H1 (cell line): ENCODE data around the gene POLR2H. TPM values are rescaled to one million over a fixed set of nuclear protein-coding genes. Genes with fewer than 3 reads are reported as not detected.

Experiments used
- CTCF ChIA-PET: fragments of 300-600 bp; sonication (Branson Sonifier 250); formaldehyde crosslinking; loops from one replicate; lab custom pipeline; 2021; ENCODE audit not compliant: partially characterized antibody; lab: Charles Lee
- POLR2A ChIA-PET: fragments of 300-600 bp; sonication (Branson Sonifier 250); formaldehyde crosslinking; loops from one replicate; lab custom pipeline; 2021; ENCODE audit warnings: inconsistent platforms; ENCODE audit not compliant: partially characterized antibody; lab: Charles Lee
- DNase-seq, 2 experiments: peaks; one replicate each; pipeline versions ENCODE4 v3.0.0 to v3.0.0-alpha.2; 2010 to 2022; ENCODE audit warnings: low spot score in 2 of 2, low read depth in 1 of 2, mixed read lengths in 1 of 2
- FAIRE-seq: peaks from 2 replicates; lab custom pipeline; 2011; peaks lifted over from hg19 to GRCh38; lab: Jason Lieb, UNC
- H2AFZ ChIP-seq: 2 replicates; pipeline ENCODE4 v1.8.1; 2012; ENCODE audit warnings: low read length, inconsistent platforms
- H2AK5ac ChIP-seq: 2 replicates; pipeline ENCODE4 v1.6.1; 2013; ENCODE audit warnings: low read depth, low read length
- H2BK120ac ChIP-seq: replicated peaks from 2 replicates; pipeline ENCODE3; 2013; ENCODE audit warnings: low read depth, low read length, inconsistent platforms
- H2BK12ac ChIP-seq: 2 replicates; pipeline ENCODE4 v1.6.1; 2013; ENCODE audit warnings: low read depth, low read length
- H2BK15ac ChIP-seq: 2 replicates; pipeline ENCODE4 v1.6.1; 2013; ENCODE audit warnings: low read length
- H2BK20ac ChIP-seq: 2 replicates; pipeline ENCODE4 v1.6.1; 2013; ENCODE audit warnings: low read length
- H2BK5ac ChIP-seq: 2 replicates; pipeline ENCODE4 v1.6.1; 2013; ENCODE audit warnings: low read depth, low read length
- H3K14ac ChIP-seq: 2 replicates; pipeline ENCODE4 v1.6.1; 2013; ENCODE audit warnings: inconsistent platforms; ENCODE audit not compliant: insufficient read length
- H3K18ac ChIP-seq: 2 replicates; pipeline ENCODE4 v1.6.1; 2013; ENCODE audit warnings: low read length; ENCODE audit errors: extremely low read depth
- H3K23ac ChIP-seq: 2 replicates; pipeline ENCODE4 v1.6.1; 2013; ENCODE audit warnings: inconsistent platforms; ENCODE audit not compliant: insufficient read length
- H3K23me2 ChIP-seq: 2 replicates; pipeline ENCODE4 v1.6.1; 2013; ENCODE audit warnings: low read depth, low read length
- H3K27ac ChIP-seq: 2 replicates; pipeline ENCODE4 v1.6.1; 2011; ENCODE audit warnings: low read depth, low read length, inconsistent platforms
- H3K27me3 ChIP-seq, 4 experiments: replicated peaks in 1 of 4; 1 replicate in 1 of 4; 2 replicates in 3 of 4; pipeline versions ENCODE4 v1.6.1 to v1.8.1; 2011 to 2013; ENCODE audit warnings: low read length in 3 of 4, mild to moderate bottlenecking in 3 of 4, inconsistent platforms in 2 of 4, mixed read lengths in 2 of 4, moderate library complexity in 1 of 4; ENCODE audit not compliant: control insufficient read depth in 3 of 4, insufficient read depth in 3 of 4; ENCODE audit errors: extremely low read depth in 1 of 4
- H3K36me3 ChIP-seq, 4 experiments: 2 replicates each; pipeline versions ENCODE4 v1.6.1 to v1.8.1; 2011 to 2013; ENCODE audit warnings: mild to moderate bottlenecking in 4 of 4, low read length in 3 of 4, moderate library complexity in 2 of 4, control low read depth in 1 of 4, inconsistent platforms in 1 of 4; ENCODE audit not compliant: insufficient read depth in 4 of 4, control insufficient read depth in 2 of 4
- H3K4ac ChIP-seq: replicated peaks from 2 replicates; pipeline ENCODE3; 2013; ENCODE audit warnings: low read length, low read depth, mixed read lengths, inconsistent platforms; ENCODE audit not compliant: insufficient read length
- H3K4me1 ChIP-seq, 4 experiments: replicated peaks in 1 of 4; 1 replicate in 1 of 4; 2 replicates in 3 of 4; pipeline versions ENCODE4 v1.6.1 to v1.8.1; 2011 to 2013; ENCODE audit warnings: low read length in 3 of 4, inconsistent platforms in 2 of 4, mixed read lengths in 1 of 4; ENCODE audit not compliant: insufficient read depth in 4 of 4, control insufficient read depth in 3 of 4
- H3K4me2 ChIP-seq, 2 experiments: 2 replicates each; pipeline versions ENCODE4 v1.6.1 to v1.8.1; 2011 to 2013; ENCODE audit warnings: low read depth in 2 of 2, low read length in 2 of 2, control low read depth in 1 of 2, inconsistent platforms in 1 of 2, mild to moderate bottlenecking in 1 of 2; ENCODE audit not compliant: insufficient read depth in 1 of 2
- H3K4me3 ChIP-seq, 4 experiments: fragments of 200-600, 300-600 bp in 1 of 4; sonication (generic), shearing (Covaris generic), sonication (Bioruptor Twin) in 1 of 4; 2 replicates each; pipeline versions ENCODE4 v1.5.1 to v1.8.1; 2011 to 2016; ENCODE audit warnings: low read length in 4 of 4, low read depth in 3 of 4, control low read depth in 2 of 4, inconsistent platforms in 2 of 4, mild to moderate bottlenecking in 2 of 4, mixed read lengths in 1 of 4, moderate library complexity in 1 of 4; ENCODE audit not compliant: insufficient read depth in 2 of 4; ENCODE audit errors: extremely low read depth in 1 of 4
- H3K56ac ChIP-seq: replicated peaks from 2 replicates; pipeline ENCODE3; 2013; ENCODE audit warnings: low read depth, mild to moderate bottlenecking, mixed read lengths, low read length, inconsistent platforms; ENCODE audit not compliant: insufficient read length
- H3K79me1 ChIP-seq: 2 replicates; pipeline ENCODE4 v1.6.1; 2013; ENCODE audit warnings: low read depth, low read length, control low read depth
- H3K79me2 ChIP-seq, 2 experiments: 2 replicates each; pipeline versions ENCODE4 v1.6.1 to v1.8.1; 2012 to 2013; ENCODE audit warnings: low read length in 2 of 2, mild to moderate bottlenecking in 2 of 2, inconsistent platforms in 1 of 2; ENCODE audit not compliant: insufficient read depth in 2 of 2, control insufficient read depth in 1 of 2
- H3K9ac ChIP-seq, 4 experiments: replicated peaks in 1 of 4; 1 replicate in 1 of 4; 2 replicates in 3 of 4; pipeline versions ENCODE4 v1.6.1 to v1.8.1; 2011 to 2013; ENCODE audit warnings: low read depth in 3 of 4, low read length in 3 of 4, control low read depth in 2 of 4, mild to moderate bottlenecking in 2 of 4, moderate library complexity in 2 of 4, inconsistent platforms in 1 of 4; ENCODE audit errors: extremely low read depth in 1 of 4
- H3K9me3 ChIP-seq, 2 experiments: 2 replicates each; pipeline versions ENCODE4 v1.6.1 to v1.8.1; 2012 to 2013; ENCODE audit warnings: mild to moderate bottlenecking in 2 of 2, moderate library complexity in 2 of 2, control low read depth in 1 of 2, inconsistent platforms in 1 of 2, low read depth in 1 of 2, low read length in 1 of 2, mixed read lengths in 1 of 2; ENCODE audit not compliant: insufficient read depth in 2 of 2
- H4K20me1 ChIP-seq, 2 experiments: replicated peaks in 1 of 2; 2 replicates each; pipeline versions ENCODE3 to v1.8.1; 2011 to 2013; ENCODE audit warnings: inconsistent platforms in 2 of 2, low read length in 2 of 2, mild to moderate bottlenecking in 1 of 2; ENCODE audit not compliant: insufficient read depth in 2 of 2, control insufficient read depth in 1 of 2
- H4K5ac ChIP-seq: 2 replicates; pipeline ENCODE4 v1.6.1; 2013; ENCODE audit warnings: low read length, low read depth, mixed read lengths, inconsistent platforms; ENCODE audit not compliant: insufficient read length
- H4K8ac ChIP-seq: 2 replicates; pipeline ENCODE4 v1.8.0; 2013; ENCODE audit warnings: mild to moderate bottlenecking, moderate library complexity, low read length, inconsistent platforms; ENCODE audit not compliant: insufficient read depth; ENCODE audit errors: extremely low read depth
- H4K91ac ChIP-seq: replicated peaks from 2 replicates; pipeline ENCODE3; 2013; ENCODE audit warnings: low read length, mixed read lengths, inconsistent platforms; ENCODE audit not compliant: insufficient read length
- HDAC6 ChIP-seq: IDR thresholded peaks from one replicate; pipeline ENCODE4 v1.7.1; 2012; ENCODE audit warnings: low read depth, mild to moderate bottlenecking, inconsistent platforms, low read length, moderate library complexity
- JUN ChIP-seq: IDR thresholded peaks from 2 replicates; pipeline ENCODE4 v1.6.1; 2011; ENCODE audit warnings: low read depth, mild to moderate bottlenecking, improper control_type of control experiment, low read length
- POLR2AphosphoS5 ChIP-seq: IDR thresholded peaks from 2 replicates; pipeline ENCODE4 v1.6.1; 2011; ENCODE audit warnings: low read depth, low read length
- SIRT6 ChIP-seq: IDR thresholded peaks from one replicate; pipeline ENCODE4 v1.7.1; 2012; ENCODE audit warnings: low read length, inconsistent platforms
- SP1 ChIP-seq: IDR thresholded peaks from 2 replicates; pipeline ENCODE4 v1.6.1; 2011; ENCODE audit warnings: low read depth, low read length
- TAF7 ChIP-seq: optimal IDR thresholded peaks from 2 replicates; pipeline ENCODE3; 2011; ENCODE audit warnings: low read depth, mild to moderate bottlenecking, inconsistent platforms, low read length, moderate library complexity, borderline replicate concordance
- USF2 ChIP-seq: IDR thresholded peaks from 2 replicates; pipeline ENCODE4 v1.6.1; 2011; ENCODE audit warnings: low read length, improper control_type of control experiment
- YY1 ChIP-seq: IDR thresholded peaks from 2 replicates; pipeline ENCODE4 v1.6.1; 2011; ENCODE audit warnings: low read depth, mild to moderate bottlenecking, low read length
- WGBS, 2 experiments: shearing (Covaris generic) in 1 of 2; methylation state at CpG; one replicate each; pipeline versions ENCODE4 v1.1.6 to v1.1.7; 2013 to 2015; ENCODE audit warnings: low lambda C conversion rate in 2 of 2, mixed read lengths in 2 of 2, inconsistent platforms in 1 of 2, low coverage in 1 of 2, missing lambda C conversion rate in 1 of 2; ENCODE audit not compliant: insufficient replicate concordance in 2 of 2, insufficient coverage in 1 of 2, insufficient read length in 1 of 2; ENCODE audit errors: extremely low coverage in 1 of 2, missing lambda C conversion rate in 1 of 2; 5-methylcytosine and 5-hydroxymethylcytosine counted together
- polyA plus RNA-seq, 7 experiments: library from polyadenylated mRNA; depleted of rRNA in 3 of 7; stranded (reverse) in 5 of 7; unstranded in 2 of 7; fragments of >200 nt in 5 of 7; fragments of 200-250 nt in 2 of 7; gene quantifications; 1 replicate in 5 of 7; 2 replicates in 1 of 7; 4 replicates in 1 of 7; pipeline versions ENCODE4 v1.2.1 to v1.2.3, GENCODE V29; 2011 to 2013; ENCODE audit warnings: missing spikeins in 2 of 7, mixed read lengths in 2 of 7
- total RNA-seq: library from RNA; stranded (reverse); fragmentation: NEBNext Ultra II Directional; extraction: Animal tissue kit (Norgen Biotek cat#: 25700); gene quantifications from 2 replicates; pipeline ENCODE4 v1.2.1, GENCODE V29; 2021
- TF ChIP-seq, protein P1 (sequence below): IDR thresholded peaks from 2 replicates; pipeline ENCODE4 v1.6.1; 2012; ENCODE audit warnings: low read length, inconsistent platforms
- TF ChIP-seq, protein P2 (sequence below): IDR thresholded peaks from 2 replicates; pipeline ENCODE4 v1.6.1; 2012; ENCODE audit warnings: inconsistent platforms

The POLR2H gene
- total and polyA plus RNA-seq, 2 of the 8 experiments (the other 6 are each of a cell fraction or from before 2014, with no cell fraction given), result 113 to 335 TPM

DNA sequence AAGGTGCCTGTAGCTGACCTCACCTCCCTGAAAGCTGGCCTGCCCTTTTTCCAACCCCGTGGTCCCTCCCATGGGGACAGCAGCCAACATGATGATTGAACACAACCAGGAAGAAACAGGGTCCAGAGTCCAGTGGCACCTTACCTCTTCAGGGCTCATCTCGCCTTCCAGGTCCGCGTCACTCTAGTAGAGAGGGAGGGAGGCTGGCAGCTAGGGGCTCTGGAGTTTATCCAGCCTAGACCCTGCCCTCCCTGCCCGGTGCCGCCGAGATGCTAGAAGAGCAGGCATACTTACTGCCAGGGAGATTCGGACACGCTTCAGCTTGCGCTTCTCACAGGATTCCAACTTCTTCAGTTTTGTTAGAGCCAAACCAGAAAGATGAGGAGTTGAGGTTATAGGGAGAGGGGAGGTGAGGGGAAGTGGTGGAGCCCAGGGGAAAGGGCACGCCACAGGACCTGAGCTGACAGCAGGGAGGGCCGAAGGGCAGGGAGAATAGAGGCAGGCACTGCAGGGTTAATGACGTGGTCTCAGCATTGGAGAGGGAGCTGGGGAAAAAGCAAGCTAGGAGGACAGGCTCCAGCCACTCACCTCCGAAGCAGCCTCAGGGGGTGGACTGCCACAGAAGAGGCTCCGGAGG, 9.2 kb upstream of the POLR2H start:
- Histone ChIP-seq H2AK5ac (no peak overlapping the region), H4K20me1 (peaks cover 0 to 11% of the 10 kb centered on the region in 2 experiments), H3K27me3 (no peaks in the 10 kb centered on the region), H3K23ac (no peak overlapping the region), H3K9ac (no peak overlapping the region), H3K14ac (no peak overlapping the region), H3K9me3 (no peaks in the 10 kb centered on the region), H3K56ac (no peak overlapping the region), H2BK5ac (no peak overlapping the region; the same call in 1 of the 2 replicates), H3K79me1 (no peaks in the 10 kb centered on the region; the same call in 1 of the 2 replicates), H2BK120ac (no peak overlapping the region), H3K36me3 (peaks cover 4 to 32% (median 19%) of the 10 kb centered on the region in 4 experiments; a peak in 7 of 8 replicates), H3K4ac (no peak overlapping the region), H3K4me1 (peaks cover 0 to 6% (median 3%) of the 10 kb centered on the region in 4 experiments; a peak in 2 of 7 replicates), H3K79me2 (no peaks in the 10 kb centered on the region), H4K8ac (no peak overlapping the region), H3K4me3 (no peak overlapping the region), H2AFZ (no peak overlapping the region), H2BK20ac (no peak overlapping the region), H3K4me2 (no peak overlapping the region), H3K18ac (no peak overlapping the region), H4K5ac (no peak overlapping the region), H3K27ac (no peak overlapping the region), H3K23me2 (no peaks in the 10 kb centered on the region), H2BK15ac (no peak overlapping the region), H2BK12ac (no peak overlapping the region), H4K91ac (no peak overlapping the region)
- DNase-seq, result no peak
- WGBS, 2 experiments, result 91% methylated on average over 15 of the region's 15 CpGs; no CpG with 5 or more reads in 1 of the 2 experiments
- ChIA-PET POLR2A (interaction anchor here (1.0 to 3.6 kb wide), 7 partner anchors 10 to 36 kb away, joined by 3 to 23 read pairs (median 7); partner anchors contain the start of genes CLCN2, FAM131A and POLR2H), CTCF (interaction anchor here (0.6 to 6.8 kb wide), 13 partner anchors 8 to 451 kb away, joined by 3 to 49 read pairs (median 4); partner anchors contain the start of genes CLCN2, FAM131A and POLR2H)
- no peak for FAIRE-seq
- TF ChIP-seq TAF7 (no peak), HDAC6 (no peak), SIRT6 (no peak), JUN (no peak), USF2 (no peak), POLR2AphosphoS5 (no peak), YY1 (no peak), SP1 (no peak)
- TF ChIP-seq, protein P1, sequence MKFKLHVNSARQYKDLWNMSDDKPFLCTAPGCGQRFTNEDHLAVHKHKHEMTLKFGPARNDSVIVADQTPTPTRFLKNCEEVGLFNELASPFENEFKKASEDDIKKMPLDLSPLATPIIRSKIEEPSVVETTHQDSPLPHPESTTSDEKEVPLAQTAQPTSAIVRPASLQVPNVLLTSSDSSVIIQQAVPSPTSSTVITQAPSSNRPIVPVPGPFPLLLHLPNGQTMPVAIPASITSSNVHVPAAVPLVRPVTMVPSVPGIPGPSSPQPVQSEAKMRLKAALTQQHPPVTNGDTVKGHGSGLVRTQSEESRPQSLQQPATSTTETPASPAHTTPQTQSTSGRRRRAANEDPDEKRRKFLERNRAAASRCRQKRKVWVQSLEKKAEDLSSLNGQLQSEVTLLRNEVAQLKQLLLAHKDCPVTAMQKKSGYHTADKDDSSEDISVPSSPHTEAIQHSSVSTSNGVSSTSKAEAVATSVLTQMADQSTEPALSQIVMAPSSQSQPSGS, result no peak
- TF ChIP-seq, protein P2, sequence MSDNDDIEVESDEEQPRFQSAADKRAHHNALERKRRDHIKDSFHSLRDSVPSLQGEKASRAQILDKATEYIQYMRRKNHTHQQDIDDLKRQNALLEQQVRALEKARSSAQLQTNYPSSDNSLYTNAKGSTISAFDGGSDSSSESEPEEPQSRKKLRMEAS, result no peak
